Hepatic stellate cell (primary cell): ENCODE results near the gene PMPCA.
"Not testable (repeated sequence)": the region's sequence is repeated elsewhere in the genome, so short reads cannot be mapped to it uniquely, and the experiment has no call there.

Experiments
- DNase-seq: peaks from one replicate; pipeline ENCODE4 v3.0.0; 2011; ENCODE audit warnings: low spot score

PMPCA gene

GRCh38 chr9:136412962-136413361 is 2.5 kb downstream of the PMPCA start:
- DNase-seq = no peak

- no peak for DNase-seq
Measured at GRCh38 chr9:136416427-136416826, 6.0 kb downstream of the PMPCA start.

- DNase-seq = no peak
Measured at GRCh38 chr9:136416914-136417313, 6.5 kb downstream of the PMPCA start.

GRCh38 chr9:136418182-136419091 is 8.0 kb downstream of the PMPCA start:
- no peak for DNase-seq

- DNase-seq = no peak
Measured at GRCh38 chr9:136419092-136419420, 8.6 kb downstream of the PMPCA start.

- DNase-seq = no peak
Measured at GRCh38 chr9:136421791-136422190, 11.3 kb downstream of the PMPCA start.

- no peak for DNase-seq
Measured at GRCh38 chr9:136422876-136423275, 12.4 kb downstream of the PMPCA start.

GRCh38 chr9:136423432-136424146 is 13.1 kb downstream of the PMPCA start:
- DNase-seq = no peak

- no peak for DNase-seq
Measured at GRCh38 chr9:136424750-136425362, 14.4 kb downstream of the PMPCA start.

- not testable (repeated sequence) for DNase-seq
Measured at GRCh38 chr9:136425367-136425766, 14.9 kb downstream of the PMPCA start.

- DNase-seq = no peak
Measured at GRCh38 chr9:136426787-136427186, 16.3 kb downstream of the PMPCA start.

- no peak for DNase-seq
Measured at GRCh38 chr9:136429075-136429628, 18.7 kb downstream of the PMPCA start.

- no peak for DNase-seq
Measured at GRCh38 chr9:136429683-136430491, 19.4 kb downstream of the PMPCA start.

- no peak for DNase-seq
Measured at GRCh38 chr9:136430588-136431234, 20.3 kb downstream of the PMPCA start.

- DNase-seq = no peak
Measured at GRCh38 chr9:136431782-136432350, 21.4 kb downstream of the PMPCA start.

- DNase-seq = no peak
Measured at GRCh38 chr9:136432591-136432990, 22.1 kb downstream of the PMPCA start.

- DNase-seq = no peak
Measured at GRCh38 chr9:136433043-136433715, 22.7 kb downstream of the PMPCA start.

- no peak for DNase-seq
Measured at GRCh38 chr9:136433849-136434579, 23.6 kb downstream of the PMPCA start.

- DNase-seq = no peak
Measured at GRCh38 chr9:136434580-136435169, 24.2 kb downstream of the PMPCA start.
